HG03571 (cell line): ENCODE results near the gene NKX1-2.
A peak's percentile ranks its signal among the peaks of the same experiment; 100 is the strongest.
"Not testable (repeated sequence)": the region's sequence is repeated elsewhere in the genome, so short reads cannot be mapped to it uniquely, and the experiment has no call there.

Experiments used
- ATAC-seq: cut with Tn5 transposase; IDR thresholded peaks from one replicate; pipeline ENCODE4 v1.9.1; 2021; ENCODE audit not compliant: unreplicated experiment

Gene NKX1-2

DNA sequence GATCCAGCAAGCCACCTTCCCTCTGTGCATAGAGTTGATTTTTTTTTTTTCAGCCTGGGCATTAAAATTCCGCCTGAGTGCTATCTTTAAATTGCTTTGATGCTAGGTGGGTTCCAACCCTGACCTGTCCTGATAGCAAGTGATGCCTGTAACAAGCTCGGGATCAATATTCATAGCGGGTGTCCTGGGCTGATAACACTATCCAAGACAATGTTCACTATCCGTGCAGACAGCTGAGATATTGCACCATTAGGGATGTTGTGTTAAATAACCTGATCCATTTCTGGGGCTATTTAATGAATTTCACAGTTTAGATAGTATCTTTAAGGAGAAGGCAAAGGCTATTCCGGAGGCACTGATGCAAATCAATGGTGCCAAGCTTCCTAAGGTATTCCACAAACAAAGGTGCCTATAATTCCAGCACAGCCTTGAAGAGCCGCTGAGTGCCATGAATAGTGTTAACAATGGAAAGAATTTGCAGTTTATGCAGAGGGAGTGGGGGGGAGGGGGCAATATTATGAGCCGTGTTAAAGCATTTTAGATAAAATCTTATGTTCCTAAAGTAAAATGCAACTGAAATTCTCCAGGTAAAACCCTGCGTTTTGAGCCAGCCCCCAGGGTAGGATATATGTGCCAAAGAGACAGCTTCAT, 4.2 kb upstream of the NKX1-2 start:
- ATAC-seq, result no peak

DNA sequence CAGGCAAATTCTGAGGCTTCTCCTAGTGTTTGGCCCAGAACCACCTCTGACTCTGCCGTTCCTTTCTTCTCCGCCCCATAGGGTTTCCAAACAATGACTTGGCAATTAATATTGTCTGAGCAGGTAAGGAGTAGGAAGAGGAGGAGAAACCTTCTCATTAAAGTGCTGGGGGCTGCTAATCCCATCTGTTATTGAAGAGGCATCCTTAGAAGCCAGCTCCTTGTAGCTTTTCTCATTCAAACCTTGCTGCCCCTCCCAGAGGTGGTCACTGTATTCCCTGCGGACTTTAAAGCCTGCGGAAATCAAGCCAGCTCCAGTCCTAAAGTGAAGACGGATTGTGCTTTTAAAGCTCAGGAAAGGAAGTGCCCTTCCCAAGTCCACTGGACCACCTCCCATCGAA, 1.4 kb upstream of the NKX1-2 start:
- no peak for ATAC-seq

DNA sequence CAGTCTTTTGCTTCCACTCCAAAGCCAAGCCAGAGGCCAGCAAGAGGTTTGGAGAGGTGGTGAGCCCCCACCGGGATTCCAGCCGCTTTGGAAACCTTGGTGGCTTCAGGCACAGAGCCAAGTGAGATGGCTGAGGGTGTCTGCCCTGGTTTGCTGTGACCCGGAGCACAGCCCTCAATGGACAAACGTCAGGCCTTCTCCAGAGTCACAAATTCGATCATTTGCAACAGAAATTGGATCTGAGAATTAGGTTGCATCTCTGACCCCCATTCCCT, 885 bp upstream of the NKX1-2 start:
- ATAC-seq, result no peak

DNA sequence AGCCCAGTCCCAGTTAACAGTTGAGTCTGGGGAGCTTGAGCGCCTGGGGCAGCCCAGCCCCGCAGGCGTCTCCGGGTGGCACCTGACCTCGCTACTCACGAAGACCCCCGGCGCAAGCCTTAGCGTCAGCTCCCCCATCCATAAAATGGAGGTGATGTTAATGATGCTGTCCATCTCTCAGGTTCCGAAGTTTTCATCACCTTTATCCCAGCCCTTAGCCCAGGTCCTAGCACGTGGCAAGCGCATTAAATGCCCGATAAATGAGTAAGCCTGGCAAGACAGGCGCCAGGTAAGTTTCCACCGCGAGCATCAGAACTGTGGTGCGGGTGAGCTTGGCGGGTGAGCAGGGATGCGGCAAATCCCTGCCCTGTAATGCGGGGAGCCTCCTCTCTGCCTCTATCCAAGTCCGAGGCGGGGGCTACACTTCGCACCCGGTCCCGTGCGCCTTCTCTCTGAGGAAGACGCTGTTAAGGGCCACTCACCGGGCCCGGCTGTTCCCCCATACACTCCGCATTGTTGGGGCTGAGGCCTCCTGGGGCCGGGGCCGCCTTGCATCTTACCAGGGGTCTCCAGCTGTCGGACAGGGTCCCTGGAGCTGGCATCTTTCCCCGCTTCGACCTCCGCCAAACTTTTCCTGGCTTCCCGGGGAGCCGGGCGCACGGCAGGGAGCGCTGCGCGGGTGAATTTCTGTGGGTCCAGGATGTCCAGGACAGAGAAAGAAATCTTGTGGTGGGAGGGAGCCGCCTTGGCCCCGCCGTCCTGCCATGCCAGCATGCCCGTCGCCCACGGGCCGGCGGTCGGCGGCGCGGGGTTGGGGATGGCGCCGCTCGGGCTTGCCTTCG, 444 bp downstream of the NKX1-2 start:
- ATAC-seq, result no peak

DNA sequence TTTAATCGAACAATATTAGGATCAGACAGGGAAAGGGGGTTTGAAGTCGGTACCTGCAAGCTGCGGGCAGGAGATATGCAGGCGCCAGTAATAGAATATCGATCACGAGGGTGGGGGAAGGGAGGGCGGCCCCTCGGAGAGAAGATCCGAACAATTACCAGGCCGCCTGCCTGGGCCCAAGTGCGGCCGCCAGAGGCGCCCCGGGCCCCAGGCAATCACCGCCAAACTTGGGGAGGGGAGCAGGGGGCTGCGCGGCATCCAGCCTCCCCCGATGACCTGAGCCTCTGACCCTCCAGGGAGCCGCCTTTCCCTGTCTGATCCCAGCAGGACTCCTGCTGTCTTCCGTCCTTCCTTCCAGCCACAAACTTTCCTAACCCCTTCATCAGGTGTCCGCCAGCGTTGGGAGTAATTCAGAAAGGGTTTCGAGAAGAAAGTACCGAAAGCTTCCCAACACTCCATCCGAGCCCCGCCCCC, 1.1 kb downstream of the NKX1-2 start:
- ATAC-seq, result no peak

DNA sequence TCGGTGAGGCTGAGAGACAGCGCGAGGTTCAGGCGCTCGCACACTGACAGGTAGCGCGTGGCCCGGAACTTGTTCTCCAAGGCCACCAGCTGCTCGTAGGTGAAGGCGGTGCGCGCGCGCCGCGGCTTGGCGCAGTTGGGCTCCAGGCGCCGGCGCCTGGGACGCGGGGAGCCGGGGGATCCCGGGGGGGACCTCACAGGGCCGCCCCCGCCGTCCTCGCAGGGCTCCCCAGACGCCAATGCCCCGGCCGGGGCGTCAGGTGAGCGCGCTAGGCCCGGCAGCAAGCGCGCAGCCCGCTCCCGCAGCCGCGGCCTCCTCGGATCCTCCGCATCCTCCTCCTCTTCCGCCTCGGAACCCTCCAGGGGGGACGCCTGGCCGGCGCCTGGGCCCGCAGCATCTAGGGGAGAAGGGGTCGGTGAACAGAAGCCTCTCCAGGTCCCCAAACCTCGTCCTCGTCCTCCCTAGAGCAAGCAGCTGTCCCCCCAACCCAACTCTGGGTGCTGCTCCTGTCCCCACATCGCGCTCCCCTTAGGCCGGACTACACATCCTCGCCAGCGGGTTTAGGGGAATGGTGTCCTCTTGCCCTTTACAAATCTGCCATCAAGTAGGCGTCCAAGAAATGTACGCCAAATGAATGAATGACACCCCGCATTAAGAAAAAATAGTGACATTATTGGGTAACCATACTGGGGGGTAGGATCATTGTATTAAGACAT, 1.9 kb downstream of the NKX1-2 start:
- no peak for ATAC-seq

DNA sequence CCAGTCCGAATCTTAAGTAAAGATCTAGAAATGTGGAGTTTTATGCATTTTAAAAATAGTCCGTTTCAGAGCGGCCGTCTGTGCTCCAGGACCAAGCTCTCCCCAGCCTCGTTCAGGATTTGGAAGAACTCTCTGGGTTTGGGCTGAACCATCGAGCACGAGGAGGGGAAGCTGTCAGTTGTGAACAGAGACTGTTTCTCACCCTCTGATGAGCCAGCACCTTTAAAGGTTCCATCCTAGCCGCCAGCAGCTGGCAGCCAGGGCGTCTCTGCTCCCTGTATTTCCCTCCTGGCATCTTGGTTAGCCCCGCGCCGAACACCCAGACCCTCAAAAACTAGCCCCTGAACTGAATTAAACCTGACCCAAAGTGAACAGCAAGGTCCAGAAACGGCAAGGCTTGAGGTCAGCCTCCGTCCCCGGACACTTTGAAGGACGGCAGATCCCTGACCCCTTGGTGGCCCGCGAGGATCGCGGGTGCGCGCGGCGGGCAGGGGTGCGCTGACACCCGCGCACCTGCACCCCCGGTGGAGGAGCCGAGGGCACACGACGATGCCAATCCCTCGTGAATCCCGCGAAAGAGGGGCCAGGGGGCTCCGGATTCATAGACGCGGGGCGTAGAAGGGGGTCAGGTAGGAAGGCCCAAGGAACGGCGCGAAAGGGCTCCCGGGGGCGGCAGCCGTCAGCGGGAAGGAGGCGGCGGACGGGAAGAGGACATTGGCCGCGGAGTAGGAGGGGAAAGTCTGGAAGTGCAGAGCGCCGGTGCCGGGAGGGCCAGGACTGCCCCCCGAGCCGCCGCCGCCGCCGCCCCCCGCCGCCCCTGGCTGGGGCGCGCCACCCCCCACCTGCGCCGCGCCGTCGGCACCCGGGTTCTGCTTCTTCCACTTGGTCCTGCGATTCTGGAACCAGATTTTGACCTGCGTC, 2.7 kb downstream of the NKX1-2 start:
- ATAC-seq, result no peak

DNA sequence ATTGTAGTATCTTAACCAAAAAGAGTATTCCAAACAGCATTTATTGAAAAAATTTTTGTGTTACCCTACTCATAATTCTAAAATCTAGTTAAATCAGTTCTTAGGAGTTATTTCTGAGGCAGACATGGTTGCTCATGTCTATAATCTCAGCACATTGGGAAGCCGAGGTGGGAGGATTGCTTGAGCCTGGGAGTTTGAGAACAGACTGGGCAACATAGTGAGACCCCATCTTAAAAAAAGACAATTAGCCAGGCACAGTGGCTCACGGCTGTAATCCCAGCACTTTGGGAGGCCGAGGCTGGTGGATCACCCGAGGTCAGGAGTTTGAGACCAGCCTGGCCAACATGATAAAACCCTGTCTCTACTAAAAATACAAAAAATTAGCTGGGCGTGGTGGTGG, 8.1 kb downstream of the NKX1-2 start:
- not testable (repeated sequence) for ATAC-seq

DNA sequence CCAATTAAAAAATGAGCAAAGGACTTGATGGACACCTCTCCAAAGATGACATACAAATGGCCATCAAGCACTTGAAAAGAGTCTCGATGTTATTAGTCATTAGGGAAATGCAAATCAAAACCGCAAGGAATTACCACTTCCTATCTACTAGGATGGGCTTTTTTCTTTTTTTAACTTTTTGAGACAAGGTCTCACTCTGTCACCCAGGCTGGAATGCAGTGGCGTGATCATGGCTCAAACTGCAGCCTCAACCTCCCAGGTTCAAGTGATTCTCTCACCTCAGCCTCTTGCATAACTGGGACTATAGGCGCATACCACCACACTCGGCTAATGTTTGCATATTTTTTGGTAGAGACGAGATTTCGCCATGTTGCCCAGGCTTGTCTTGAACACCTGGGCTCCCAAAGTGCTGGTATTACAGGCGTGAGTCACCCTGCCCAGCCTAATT, 13.6 kb downstream of the NKX1-2 start:
- peak; percentile 79 for ATAC-seq

DNA sequence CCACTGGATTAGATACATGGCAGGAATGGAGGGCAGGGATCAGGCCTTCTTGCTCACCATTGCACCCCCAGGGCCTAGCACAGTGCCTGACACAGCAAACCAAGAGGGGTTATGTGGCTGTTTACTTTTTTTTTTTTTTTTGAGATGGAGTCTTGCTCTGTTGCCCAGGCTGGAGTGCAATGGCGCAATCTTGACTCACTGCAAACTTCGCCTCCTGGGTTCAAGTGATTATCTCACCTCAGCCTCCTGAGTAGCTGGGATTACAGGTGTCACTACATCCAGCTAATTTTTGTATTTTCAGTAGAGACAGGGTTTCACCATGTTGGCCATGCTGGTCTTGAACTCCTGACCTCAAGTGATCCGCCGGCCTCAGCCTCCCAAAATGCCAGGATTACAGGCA, 14.2 kb downstream of the NKX1-2 start:
- not testable (repeated sequence) for ATAC-seq

DNA sequence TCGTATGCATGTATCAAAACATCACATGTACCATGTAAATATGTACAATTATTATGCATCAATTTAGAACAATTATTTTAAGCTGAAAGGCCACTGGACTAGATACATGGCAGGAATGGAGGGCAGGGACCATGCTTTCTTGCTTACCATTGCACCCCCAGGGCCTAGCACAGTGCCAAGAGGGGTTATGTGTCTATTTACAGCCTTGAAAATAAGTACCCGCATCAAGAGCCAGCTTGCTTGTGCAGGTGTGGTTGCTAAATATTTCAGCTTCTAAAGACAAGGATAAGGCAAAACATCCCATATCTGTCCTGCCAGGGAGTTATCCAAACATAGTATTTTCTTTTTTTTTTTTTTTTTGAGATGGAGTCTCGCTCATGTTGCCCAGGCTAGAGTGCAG, 16.4 kb downstream of the NKX1-2 start:
- no peak for ATAC-seq

DNA sequence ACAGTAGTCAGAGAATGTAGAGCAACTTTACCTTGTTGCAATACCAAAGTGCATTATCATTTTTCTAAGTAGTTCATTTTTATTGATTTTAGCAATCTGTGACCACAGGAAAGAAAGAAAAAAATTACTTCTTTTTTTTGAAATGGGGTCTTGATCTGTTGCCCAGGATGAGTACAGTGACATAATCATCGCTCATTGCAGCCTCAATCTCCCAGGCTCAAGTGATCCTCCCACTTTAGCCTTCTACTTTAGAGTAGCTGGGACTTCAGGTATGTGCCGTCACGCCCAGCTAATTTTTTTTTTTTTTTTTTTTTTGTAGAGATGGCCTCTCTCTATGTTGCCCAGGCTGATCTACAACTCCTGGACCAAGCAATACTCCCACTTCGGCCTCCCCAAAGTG, 19.8 kb downstream of the NKX1-2 start:
- no peak for ATAC-seq

DNA sequence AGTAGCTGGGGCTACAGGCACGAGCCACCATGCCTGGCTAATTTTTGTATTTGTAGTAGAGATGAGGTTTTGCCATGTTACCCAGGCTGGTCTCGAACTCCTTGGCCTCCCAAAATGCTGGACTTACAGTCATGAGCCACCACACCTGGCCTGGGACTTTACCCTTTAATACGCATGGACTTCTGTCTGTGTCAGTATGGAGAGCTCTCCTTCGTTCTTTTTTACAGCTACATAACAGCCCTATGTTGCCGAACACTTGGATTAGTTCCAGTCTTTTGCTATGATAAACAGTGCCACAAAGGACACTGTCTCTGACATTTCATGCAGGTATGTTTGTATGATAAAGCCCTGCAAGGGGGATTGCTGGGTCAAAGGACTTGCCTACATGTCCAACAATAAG, 20.3 kb downstream of the NKX1-2 start:
- ATAC-seq, result no peak

DNA sequence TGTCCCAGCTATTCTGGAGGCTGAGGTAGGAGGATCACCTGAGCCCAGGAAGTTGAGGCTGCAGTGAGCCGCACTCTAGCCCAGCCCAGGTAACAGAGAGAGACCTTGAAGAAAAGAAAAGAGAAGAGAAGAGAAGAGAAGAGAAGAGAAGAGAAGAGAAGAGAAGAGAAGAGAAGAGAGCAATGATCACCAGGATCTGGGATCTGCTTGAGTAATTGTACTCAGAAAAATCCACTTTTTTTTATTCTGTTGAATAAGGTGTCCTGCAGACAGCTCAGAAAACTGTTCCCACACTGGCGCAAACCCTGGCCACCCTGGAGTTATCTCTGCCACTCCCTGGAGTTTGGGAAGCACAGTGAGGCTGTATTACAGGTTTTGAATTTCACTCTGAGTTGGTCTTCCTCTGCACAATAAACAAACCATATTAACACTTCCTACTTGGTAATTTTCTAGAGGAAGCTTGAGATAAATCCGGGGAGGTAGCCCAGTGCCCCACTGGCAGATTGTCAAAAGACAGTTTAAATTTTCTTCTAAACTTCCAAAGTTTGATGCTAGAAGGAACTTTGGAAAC, 21.5 kb downstream of the NKX1-2 start:
- ATAC-seq, result no peak

DNA sequence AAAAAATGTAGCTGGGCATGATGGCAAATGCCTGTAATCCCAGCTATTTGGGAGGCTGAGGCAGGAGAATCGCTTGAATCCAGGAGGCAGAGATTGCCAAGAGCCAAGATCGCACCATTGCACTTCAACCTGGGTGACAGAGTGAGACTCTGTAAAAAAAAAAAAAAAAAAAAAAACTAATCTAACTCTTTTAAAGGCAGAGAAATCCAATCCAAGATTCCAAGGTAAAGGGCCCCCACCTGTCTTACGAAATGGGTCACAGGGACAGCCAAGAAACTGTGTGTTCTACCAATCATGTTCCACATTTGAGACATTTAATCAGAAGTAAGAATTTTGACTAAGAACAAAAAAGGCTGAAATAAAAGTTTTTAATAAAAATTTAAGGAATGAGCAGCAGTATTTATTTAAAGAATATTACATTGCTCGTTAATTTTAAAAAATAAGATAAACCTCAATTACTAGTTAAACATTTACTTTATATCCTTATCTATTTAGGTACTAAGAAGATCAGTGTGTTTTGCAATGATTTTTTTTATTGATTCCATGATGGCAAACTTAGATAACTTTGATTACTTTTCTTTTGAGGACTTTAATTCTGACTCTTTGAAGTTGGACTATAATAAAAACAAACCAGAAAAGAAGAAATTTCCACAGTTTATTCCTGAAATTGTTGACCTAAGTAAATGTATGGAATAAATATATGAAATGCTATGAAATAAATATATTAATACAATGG, 24.4 kb downstream of the NKX1-2 start:
- ATAC-seq, result no peak

DNA sequence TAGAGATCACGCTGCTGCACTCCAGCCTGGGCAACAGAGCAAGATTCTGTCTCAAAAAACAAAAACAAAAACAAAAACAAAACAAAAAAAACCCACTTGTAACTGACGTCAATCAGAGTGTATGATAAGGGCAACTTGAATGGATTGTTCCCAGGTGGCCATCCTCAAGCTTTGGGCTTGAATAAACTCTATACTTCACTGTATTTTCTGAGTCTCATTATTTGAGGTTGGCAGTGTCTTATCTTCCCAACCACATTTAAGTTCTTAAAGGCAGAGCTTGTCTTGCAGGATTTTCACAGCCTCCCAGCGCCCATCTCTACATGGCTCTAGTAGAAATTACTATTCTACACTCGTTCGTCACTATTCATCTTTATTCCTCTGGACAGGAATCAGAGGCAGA, 26.0 kb downstream of the NKX1-2 start:
- no peak for ATAC-seq

DNA sequence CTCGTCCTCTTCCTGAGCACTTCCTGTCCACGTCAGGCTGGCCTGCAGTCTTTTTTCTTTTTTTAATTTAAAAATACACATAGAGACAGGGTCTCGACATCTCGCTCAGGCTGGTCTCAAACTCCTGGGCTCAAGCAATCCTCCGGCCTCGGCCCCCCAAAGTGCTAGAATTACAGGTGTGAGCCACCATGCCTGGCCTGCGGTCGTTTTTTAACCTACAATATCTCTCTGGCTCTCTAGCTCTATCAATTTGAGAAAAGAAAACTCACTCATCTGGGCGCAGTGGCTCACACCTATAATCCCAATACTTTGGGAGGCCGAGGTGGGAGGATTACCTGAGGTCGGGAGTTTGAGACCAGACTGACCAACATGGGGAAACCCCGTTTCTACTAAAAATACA, 27.1 kb downstream of the NKX1-2 start:
- no peak for ATAC-seq

DNA sequence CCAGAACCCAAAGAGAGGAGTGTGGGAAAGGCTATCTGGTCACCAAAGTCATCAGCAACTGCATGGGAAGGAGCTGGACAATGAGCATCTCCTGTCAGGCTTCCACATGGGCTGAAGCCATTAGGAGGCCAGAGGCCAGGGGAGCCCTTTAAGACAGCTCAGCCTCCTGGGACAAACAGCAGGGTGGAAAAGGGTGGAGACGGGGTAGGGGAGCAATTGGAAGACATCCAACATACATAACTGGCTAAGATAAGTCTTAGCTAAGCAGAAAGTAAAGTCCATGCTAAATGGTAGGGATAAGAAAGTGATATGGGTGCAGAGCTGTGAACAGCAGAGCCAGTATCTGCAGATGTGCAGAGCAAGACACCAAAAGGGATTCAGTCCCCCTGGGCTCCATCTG, 29.6 kb downstream of the NKX1-2 start:
- ATAC-seq, result no peak

DNA sequence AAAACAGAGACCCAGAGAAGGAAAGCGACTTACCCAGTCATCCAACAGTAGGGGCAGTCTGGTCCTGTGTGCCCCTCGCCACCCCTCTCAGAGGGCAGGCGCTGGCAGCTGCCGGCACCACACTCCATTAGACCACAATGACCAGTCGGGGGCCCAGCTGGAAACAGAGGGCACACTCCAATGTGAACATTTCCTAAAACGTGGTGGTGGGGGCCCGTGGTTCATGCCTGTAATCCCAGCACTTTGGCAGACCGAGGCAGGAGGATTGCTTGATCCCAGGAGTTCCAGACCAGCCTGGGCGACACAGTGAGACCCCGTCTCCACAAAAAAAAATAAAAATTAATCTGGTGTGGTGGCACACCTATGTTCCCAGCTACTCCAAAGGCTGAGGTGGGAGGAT, 30.2 kb downstream of the NKX1-2 start:
- ATAC-seq, result no peak
